HepG2 (cell line): ENCODE data around the gene TENT4B. TPM values are rescaled to one million over a fixed set of nuclear protein-coding genes. Genes with fewer than 3 reads are reported as not detected.

Experiments used
- HNF4G ChIP-seq, 2 experiments: sonication (generic) in 1 of 2; formaldehyde crosslinking in 1 of 2; IDR thresholded peaks; 2 replicates each; pipeline versions ENCODE4 v1.4.0 to v1.6.1; 2011 to 2020; ENCODE audit warnings: borderline replicate concordance in 2 of 2, low read depth in 2 of 2, mild to moderate bottlenecking in 2 of 2, low read length in 1 of 2, missing genetic modification reagents in 1 of 2, moderate library complexity in 1 of 2
- NFE2L2 ChIP-seq: fragments of 150-350 bp; IDR thresholded peaks from 2 replicates; pipeline ENCODE4 v1.6.1; 2014; ENCODE audit warnings: low read length
- NR2F6 ChIP-seq, 2 experiments: IDR thresholded peaks; 2 replicates each; pipeline ENCODE4 v1.6.1; 2016; ENCODE audit warnings: antibody characterized with exemption in 1 of 2, mild to moderate bottlenecking in 1 of 2
- POLR2G ChIP-seq: fragments of 200-400 bp; formaldehyde crosslinking; IDR thresholded peaks from 2 replicates; pipeline ENCODE4 v1.6.1; 2018; ENCODE audit warnings: mild to moderate bottlenecking, low read depth, low read length, moderate library complexity
- RFXAP ChIP-seq: sonication (generic); formaldehyde crosslinking; IDR thresholded peaks from 2 replicates; pipeline ENCODE4 v1.4.0; 2020; ENCODE audit warnings: missing genetic modification reagents, borderline replicate concordance
- SOX13 ChIP-seq, 3 experiments: fragments of 450-650 bp in 1 of 3; sonication (generic) in 1 of 3; formaldehyde crosslinking in 1 of 3; IDR thresholded peaks in 2 of 3; conservative IDR thresholded peaks in 1 of 3; 2 replicates each; pipeline versions ENCODE4 v1.5.0 to v1.6.1; 2016 to 2020; ENCODE audit warnings: antibody characterized with exemption in 1 of 3, mild to moderate bottlenecking in 1 of 3, missing compliant biosample characterization in 1 of 3, missing genetic modification reagents in 1 of 3, moderate library complexity in 1 of 3
- SOX6 ChIP-seq, 2 experiments: fragments of 450-650 bp in 1 of 2; sonication (generic) in 1 of 2; formaldehyde crosslinking in 1 of 2; IDR thresholded peaks; 2 replicates each; pipeline versions ENCODE4 v1.4.0 to v1.6.1; 2017 to 2020; ENCODE audit warnings: antibody characterized with exemption in 1 of 2, mild to moderate bottlenecking in 1 of 2, missing genetic modification reagents in 1 of 2
- TARDBP ChIP-seq: sonication (generic); formaldehyde crosslinking; IDR thresholded peaks from 2 replicates; pipeline ENCODE4 v1.8.0; 2022; ENCODE audit warnings: mild to moderate bottlenecking, missing genetic modification reagents
- TGIF2 ChIP-seq: IDR thresholded peaks from 2 replicates; pipeline ENCODE4 v1.6.1; 2016; ENCODE audit warnings: control low read depth, missing compliant biosample characterization
- ZNF333 ChIP-seq: sonication (generic); formaldehyde crosslinking; IDR thresholded peaks from 2 replicates; pipeline ENCODE4 v1.4.0; 2020; ENCODE audit warnings: mild to moderate bottlenecking, missing genetic modification reagents, borderline replicate concordance
- ZNF367 ChIP-seq: sonication (generic); formaldehyde crosslinking; IDR thresholded peaks from 2 replicates; pipeline ENCODE4 v1.4.0; 2020; ENCODE audit warnings: missing genetic modification reagents, borderline replicate concordance
- ZNF724P ChIP-seq: sonication (generic); formaldehyde crosslinking; IDR thresholded peaks from 2 replicates; pipeline ENCODE4 v1.8.0; 2022; ENCODE audit warnings: missing genetic modification reagents, borderline replicate concordance
- ZNF768 ChIP-seq: sonication (generic); formaldehyde crosslinking; IDR thresholded peaks from 2 replicates; pipeline ENCODE4 v1.4.0; 2020; ENCODE audit warnings: missing genetic modification reagents
- ZNF83 ChIP-seq: sonication (generic); formaldehyde crosslinking; IDR thresholded peaks from 2 replicates; pipeline ENCODE4 v1.4.0; 2020; ENCODE audit warnings: missing genetic modification reagents, mild to moderate bottlenecking, borderline replicate concordance
- polyA plus RNA-seq, 8 experiments: library from polyadenylated mRNA; depleted of rRNA in 3 of 8; stranded (reverse) in 7 of 8; unstranded in 1 of 8; fragments of >200 nt; fragmentation: Illumina TruSeq in 4 of 8; extraction: Trizol in 4 of 8; gene quantifications; 2 replicates each; pipeline versions ENCODE4 v1.2.1 to v1.2.3, GENCODE V29; 2011 to 2016; ENCODE audit warnings: low read depth in 4 of 8, missing spikeins in 1 of 8, mixed read lengths in 1 of 8; ENCODE audit not compliant: insufficient read depth in 1 of 8
- total RNA-seq, 5 experiments: library from RNA; depleted of rRNA; stranded (reverse); fragments of >200 nt; fragmentation: Illumina TruSeq; extraction: Trizol; gene quantifications; 2 replicates each; pipeline ENCODE4 v1.2.3, GENCODE V29; 2016; ENCODE audit warnings: low read depth in 1 of 5
- TF ChIP-seq, protein P1 (sequence below): sonication (generic); formaldehyde crosslinking; IDR thresholded peaks from 2 replicates; pipeline ENCODE4 v1.8.1; 2023; ENCODE audit warnings: mild to moderate bottlenecking, missing genetic modification reagents
- TF ChIP-seq, protein P2 (sequence below): sonication (generic); formaldehyde crosslinking; IDR thresholded peaks from 2 replicates; pipeline ENCODE4 v1.4.0; 2020; ENCODE audit warnings: missing genetic modification reagents
- TF ChIP-seq, protein P3 (sequence below): sonication (generic); formaldehyde crosslinking; IDR thresholded peaks from 2 replicates; pipeline ENCODE4 v1.4.0; 2020; ENCODE audit warnings: low read depth, missing genetic modification reagents
- TF ChIP-seq, protein P4 (sequence below): sonication (generic); formaldehyde crosslinking; IDR thresholded peaks from 2 replicates; pipeline ENCODE4 v1.5.0; 2020; ENCODE audit warnings: missing genetic modification reagents

TENT4B gene
- total and polyA plus RNA-seq, 2 of the 13 experiments (the other 11 are each of a cell fraction or from before 2014, with no cell fraction given) = 15.0 to 32.8 TPM

DNA sequence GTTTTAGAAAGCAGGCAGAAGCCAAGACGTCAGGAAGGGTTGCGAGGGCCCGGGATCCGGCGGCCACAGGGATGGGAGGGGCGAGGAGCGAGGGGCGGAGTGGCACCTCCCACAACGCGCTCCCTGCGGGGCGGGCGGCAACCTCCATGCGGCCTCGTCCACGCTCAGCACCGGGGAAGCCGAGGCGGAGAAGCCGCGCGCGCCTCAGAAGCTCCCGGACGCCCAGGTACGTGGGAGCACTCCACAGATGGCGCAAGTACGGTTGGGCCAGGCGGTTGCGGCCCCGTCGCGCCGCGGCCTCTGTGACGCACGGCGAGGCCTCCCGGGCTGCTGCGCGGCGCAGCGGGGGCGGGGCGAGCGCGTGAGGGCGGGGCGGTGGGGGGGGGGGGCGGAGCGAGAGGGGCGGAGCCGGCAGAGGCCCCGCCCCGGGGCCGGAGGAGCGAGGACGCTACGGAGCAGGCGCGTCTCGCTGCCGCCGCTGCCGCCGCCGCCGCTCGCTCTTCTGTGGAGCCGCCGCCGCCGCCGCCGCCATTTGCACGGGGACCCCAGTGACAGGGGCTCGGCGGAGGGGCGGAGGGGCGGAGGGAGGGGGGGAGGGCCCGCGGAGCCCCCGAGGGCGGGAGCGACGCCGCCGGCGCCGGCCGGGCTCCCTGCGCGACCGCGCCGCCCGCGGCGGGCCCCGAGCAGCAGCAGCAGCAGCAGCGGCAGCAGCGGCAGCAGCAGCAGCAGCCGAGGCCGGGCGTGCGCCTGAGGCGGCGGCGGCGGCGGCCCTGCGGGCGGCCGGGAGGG is at the start of gene TENT4B (continued):
- TF ChIP-seq, protein P1, sequence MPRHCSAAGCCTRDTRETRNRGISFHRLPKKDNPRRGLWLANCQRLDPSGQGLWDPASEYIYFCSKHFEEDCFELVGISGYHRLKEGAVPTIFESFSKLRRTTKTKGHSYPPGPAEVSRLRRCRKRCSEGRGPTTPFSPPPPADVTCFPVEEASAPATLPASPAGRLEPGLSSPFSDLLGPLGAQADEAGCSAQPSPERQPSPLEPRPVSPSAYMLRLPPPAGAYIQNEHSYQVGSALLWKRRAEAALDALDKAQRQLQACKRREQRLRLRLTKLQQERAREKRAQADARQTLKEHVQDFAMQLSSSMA (CRISPR knock-in tag) = peak; percentile 31; the same call in 1 of the 2 replicates
- TF ChIP-seq ZNF768 (CRISPR knock-in tag) (peak; percentile 62; the same call in 1 of the 2 replicates), TGIF2 (CRISPR knock-in tag) (peak; percentile 55; the same call in 1 of the 2 replicates), SOX13 (IDR thresholded peaks at IDR 0.05) (no peak; the same call in 1 of the 2 replicates), SOX13 (CRISPR knock-in tag; conservative IDR thresholded peaks at IDR 0.05 in 1 of 2, IDR thresholded peaks at IDR 0.05 in 1 of 2) (peak in 1 of 2 experiments; percentile 53; a peak in 2 of 4 replicates), ZNF367 (peak; percentile 47; the same call in 1 of the 2 replicates), NR2F6 (IDR thresholded peaks at IDR 0.05) (no peak), NR2F6 (CRISPR knock-in tag; IDR thresholded peaks at IDR 0.05) (0 out of 2 replicates have a peak, but pooled peaks have one; percentile 23), ZNF83 (peak; percentile 76; the same call in 1 of the 2 replicates), HNF4G (IDR thresholded peaks at IDR 0.05; ENCODE audit: borderline replicate concordance, low read depth, low read length) (peak; percentile 6; the same call in 1 of the 2 replicates), HNF4G (CRISPR knock-in tag; IDR thresholded peaks at IDR 0.05; ENCODE audit: borderline replicate concordance, low read depth) (peak; percentile 57; the same call in 1 of the 2 replicates), TARDBP (CRISPR knock-in tag) (peak; percentile 67), RFXAP (CRISPR knock-in tag) (peak; percentile 41; the same call in 1 of the 2 replicates), ZNF724P (CRISPR knock-in tag) (peak; percentile 95), POLR2G (peak; percentile 95), NFE2L2 (no peak), ZNF333 (CRISPR knock-in tag) (peak; percentile 97), SOX6 (IDR thresholded peaks at IDR 0.05) (no peak), SOX6 (CRISPR knock-in tag; IDR thresholded peaks at IDR 0.05) (peak; percentile 72)
- TF ChIP-seq, protein P2, sequence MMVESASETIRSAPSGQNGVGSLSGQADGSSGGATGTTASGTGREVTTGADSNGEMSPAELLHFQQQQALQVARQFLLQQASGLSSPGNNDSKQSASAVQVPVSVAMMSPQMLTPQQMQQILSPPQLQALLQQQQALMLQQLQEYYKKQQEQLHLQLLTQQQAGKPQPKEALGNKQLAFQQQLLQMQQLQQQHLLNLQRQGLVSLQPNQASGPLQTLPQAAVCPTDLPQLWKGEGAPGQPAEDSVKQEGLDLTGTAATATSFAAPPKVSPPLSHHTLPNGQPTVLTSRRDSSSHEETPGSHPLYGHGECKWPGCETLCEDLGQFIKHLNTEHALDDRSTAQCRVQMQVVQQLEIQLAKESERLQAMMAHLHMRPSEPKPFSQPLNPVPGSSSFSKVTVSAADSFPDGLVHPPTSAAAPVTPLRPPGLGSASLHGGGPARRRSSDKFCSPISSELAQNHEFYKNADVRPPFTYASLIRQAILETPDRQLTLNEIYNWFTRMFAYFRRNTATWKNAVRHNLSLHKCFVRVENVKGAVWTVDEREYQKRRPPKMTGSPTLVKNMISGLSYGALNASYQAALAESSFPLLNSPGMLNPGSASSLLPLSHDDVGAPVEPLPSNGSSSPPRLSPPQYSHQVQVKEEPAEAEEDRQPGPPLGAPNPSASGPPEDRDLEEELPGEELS (CRISPR knock-in tag) = peak; percentile 58
- TF ChIP-seq, protein P3, sequence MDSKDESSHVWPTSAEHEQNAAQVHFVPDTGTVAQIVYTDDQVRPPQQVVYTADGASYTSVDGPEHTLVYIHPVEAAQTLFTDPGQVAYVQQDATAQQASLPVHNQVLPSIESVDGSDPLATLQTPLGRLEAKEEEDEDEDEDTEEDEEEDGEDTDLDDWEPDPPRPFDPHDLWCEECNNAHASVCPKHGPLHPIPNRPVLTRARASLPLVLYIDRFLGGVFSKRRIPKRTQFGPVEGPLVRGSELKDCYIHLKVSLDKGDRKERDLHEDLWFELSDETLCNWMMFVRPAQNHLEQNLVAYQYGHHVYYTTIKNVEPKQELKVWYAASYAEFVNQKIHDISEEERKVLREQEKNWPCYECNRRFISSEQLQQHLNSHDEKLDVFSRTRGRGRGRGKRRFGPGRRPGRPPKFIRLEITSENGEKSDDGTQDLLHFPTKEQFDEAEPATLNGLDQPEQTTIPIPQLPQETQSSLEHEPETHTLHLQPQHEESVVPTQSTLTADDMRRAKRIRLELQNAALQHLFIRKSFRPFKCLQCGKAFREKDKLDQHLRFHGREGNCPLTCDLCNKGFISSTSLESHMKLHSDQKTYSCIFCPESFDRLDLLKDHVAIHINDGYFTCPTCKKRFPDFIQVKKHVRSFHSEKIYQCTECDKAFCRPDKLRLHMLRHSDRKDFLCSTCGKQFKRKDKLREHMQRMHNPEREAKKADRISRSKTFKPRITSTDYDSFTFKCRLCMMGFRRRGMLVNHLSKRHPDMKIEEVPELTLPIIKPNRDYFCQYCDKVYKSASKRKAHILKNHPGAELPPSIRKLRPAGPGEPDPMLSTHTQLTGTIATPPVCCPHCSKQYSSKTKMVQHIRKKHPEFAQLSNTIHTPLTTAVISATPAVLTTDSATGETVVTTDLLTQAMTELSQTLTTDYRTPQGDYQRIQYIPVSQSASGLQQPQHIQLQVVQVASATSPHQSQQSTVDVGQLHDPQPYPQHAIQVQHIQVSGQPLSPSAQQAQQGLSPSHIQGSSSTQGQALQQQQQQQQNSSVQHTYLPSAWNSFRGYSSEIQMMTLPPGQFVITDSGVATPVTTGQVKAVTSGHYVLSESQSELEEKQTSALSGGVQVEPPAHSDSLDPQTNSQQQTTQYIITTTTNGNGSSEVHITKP = no peak
- TF ChIP-seq, protein P4, sequence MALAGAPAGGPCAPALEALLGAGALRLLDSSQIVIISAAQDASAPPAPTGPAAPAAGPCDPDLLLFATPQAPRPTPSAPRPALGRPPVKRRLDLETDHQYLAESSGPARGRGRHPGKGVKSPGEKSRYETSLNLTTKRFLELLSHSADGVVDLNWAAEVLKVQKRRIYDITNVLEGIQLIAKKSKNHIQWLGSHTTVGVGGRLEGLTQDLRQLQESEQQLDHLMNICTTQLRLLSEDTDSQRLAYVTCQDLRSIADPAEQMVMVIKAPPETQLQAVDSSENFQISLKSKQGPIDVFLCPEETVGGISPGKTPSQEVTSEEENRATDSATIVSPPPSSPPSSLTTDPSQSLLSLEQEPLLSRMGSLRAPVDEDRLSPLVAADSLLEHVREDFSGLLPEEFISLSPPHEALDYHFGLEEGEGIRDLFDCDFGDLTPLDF (CRISPR knock-in tag) = no peak
